Ovary (tissue), 3 donors: Measurements from ENCODE around the gene ROBO1.

Source experiments
- POLR2A ChIP-seq: fragments of 450-650 bp; IDR thresholded peaks from one replicate; pipeline ENCODE4 v1.6.1; 2017; ENCODE audit warnings: antibody characterized with exemption, mild to moderate bottlenecking, moderate library complexity
- TF ChIP-seq, protein P1 (sequence below), 3 donors: fragments of 450-650 bp in 2 of 3; fragments of 200-600 bp in 1 of 3; IDR thresholded peaks; one replicate each; pipeline versions ENCODE4 v1.5.1 to v1.8.0; 2016 to 2022; ENCODE audit warnings: antibody characterized with exemption in 3 of 3, mild to moderate bottlenecking in 1 of 3
- donor health status: DM: no; HTN: no; CAD: no.

GRCh38 chr3:78721771-78722543 lies 1045.8 kb downstream of the ROBO1 start:
- no peak for TF ChIP-seq POLR2A
- TF ChIP-seq, protein P1, sequence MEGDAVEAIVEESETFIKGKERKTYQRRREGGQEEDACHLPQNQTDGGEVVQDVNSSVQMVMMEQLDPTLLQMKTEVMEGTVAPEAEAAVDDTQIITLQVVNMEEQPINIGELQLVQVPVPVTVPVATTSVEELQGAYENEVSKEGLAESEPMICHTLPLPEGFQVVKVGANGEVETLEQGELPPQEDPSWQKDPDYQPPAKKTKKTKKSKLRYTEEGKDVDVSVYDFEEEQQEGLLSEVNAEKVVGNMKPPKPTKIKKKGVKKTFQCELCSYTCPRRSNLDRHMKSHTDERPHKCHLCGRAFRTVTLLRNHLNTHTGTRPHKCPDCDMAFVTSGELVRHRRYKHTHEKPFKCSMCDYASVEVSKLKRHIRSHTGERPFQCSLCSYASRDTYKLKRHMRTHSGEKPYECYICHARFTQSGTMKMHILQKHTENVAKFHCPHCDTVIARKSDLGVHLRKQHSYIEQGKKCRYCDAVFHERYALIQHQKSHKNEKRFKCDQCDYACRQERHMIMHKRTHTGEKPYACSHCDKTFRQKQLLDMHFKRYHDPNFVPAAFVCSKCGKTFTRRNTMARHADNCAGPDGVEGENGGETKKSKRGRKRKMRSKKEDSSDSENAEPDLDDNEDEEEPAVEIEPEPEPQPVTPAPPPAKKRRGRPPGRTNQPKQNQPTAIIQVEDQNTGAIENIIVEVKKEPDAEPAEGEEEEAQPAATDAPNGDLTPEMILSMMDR (IDR thresholded peaks at IDR 0.05): no peak
